ENCODE measurements around the gene UBE2O. TPM values are rescaled to one million over a fixed set of nuclear protein-coding genes. Genes with fewer than 3 reads are reported as not detected.

UBE2O gene
- total RNA-seq, 1 experiment from 2014 or later, result 52.6 TPM

- no peak overlapping the region for H4K8ac ChIP-seq (replicated peaks; ENCODE audit: insufficient read length, low read depth, low read length)
- DNase-seq, result peak; percentile 50
- no peak overlapping the region for H3K18ac ChIP-seq (ENCODE audit: insufficient read length, low read depth, low read length)
- no peak overlapping the region for H4K5ac ChIP-seq (ENCODE audit: insufficient read length, low read depth, low read length)
- peaks cover 21 to 24% of the 10 kb centered on the region in 2 experiments for H3K4me1 Mint-ChIP-seq
- H3K27ac Mint-ChIP-seq, result peak overlapping the region in 2 of 3 experiments; percentile 14 to 46; a peak in 2 of 7 replicates
- no peaks in the 10 kb centered on the region for H3K9me3 Mint-ChIP-seq
- H2BK20ac ChIP-seq (ENCODE audit: low read depth, low read length, poor library complexity, severe bottlenecking), result no peak overlapping the region
- peak overlapping the region; percentile 78 for H3K4me2 ChIP-seq (ENCODE audit: insufficient read depth, insufficient read length, low read length)
- H3K56ac ChIP-seq (ENCODE audit: insufficient read length, low read depth, low read length), result no peak overlapping the region
- no peak overlapping the region; the same call in 1 of the 2 replicates for H3K14ac ChIP-seq (ENCODE audit: insufficient read depth, low read length)
- no peak overlapping the region for H3T11ph ChIP-seq (ENCODE audit: low read length)
- H2BK120ac ChIP-seq (ENCODE audit: low read depth, low read length, poor library complexity, severe bottlenecking), result no peak overlapping the region
- no peaks in the 10 kb centered on the region for H3K79me2 ChIP-seq (ENCODE audit: insufficient read depth, low read length)
- peaks cover 1% of the 10 kb centered on the region for H3K27me3 Mint-ChIP-seq (ENCODE audit: low read depth)
- no peak overlapping the region for H3K23ac ChIP-seq (ENCODE audit: insufficient read length, low read depth, low read length)
- peak overlapping the region; percentile 80 to 96 for H3K4me3 Mint-ChIP-seq
- H3K9me3 ChIP-seq (ENCODE audit: control insufficient read depth, low read depth, low read length), result no peaks in the 10 kb centered on the region
- no peak overlapping the region for H4K91ac ChIP-seq (ENCODE audit: insufficient read length, low read depth, low read length)
- no peak overlapping the region for H3K27ac ChIP-seq (ENCODE audit: insufficient read length, low read depth, low read length)
- no peak overlapping the region for H2BK15ac ChIP-seq (ENCODE audit: low read depth, low read length)
- no peak overlapping the region for H2BK5ac ChIP-seq (ENCODE audit: insufficient read length, low read length)
- TF ChIP-seq, protein P1, sequence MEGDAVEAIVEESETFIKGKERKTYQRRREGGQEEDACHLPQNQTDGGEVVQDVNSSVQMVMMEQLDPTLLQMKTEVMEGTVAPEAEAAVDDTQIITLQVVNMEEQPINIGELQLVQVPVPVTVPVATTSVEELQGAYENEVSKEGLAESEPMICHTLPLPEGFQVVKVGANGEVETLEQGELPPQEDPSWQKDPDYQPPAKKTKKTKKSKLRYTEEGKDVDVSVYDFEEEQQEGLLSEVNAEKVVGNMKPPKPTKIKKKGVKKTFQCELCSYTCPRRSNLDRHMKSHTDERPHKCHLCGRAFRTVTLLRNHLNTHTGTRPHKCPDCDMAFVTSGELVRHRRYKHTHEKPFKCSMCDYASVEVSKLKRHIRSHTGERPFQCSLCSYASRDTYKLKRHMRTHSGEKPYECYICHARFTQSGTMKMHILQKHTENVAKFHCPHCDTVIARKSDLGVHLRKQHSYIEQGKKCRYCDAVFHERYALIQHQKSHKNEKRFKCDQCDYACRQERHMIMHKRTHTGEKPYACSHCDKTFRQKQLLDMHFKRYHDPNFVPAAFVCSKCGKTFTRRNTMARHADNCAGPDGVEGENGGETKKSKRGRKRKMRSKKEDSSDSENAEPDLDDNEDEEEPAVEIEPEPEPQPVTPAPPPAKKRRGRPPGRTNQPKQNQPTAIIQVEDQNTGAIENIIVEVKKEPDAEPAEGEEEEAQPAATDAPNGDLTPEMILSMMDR (conservative IDR thresholded peaks at IDR 0.05), result no peak
- no peak overlapping the region for H2AFZ ChIP-seq (ENCODE audit: low read length)
- H2BK12ac ChIP-seq (ENCODE audit: insufficient read length, low read depth, low read length), result no peak overlapping the region
- peak overlapping the region; percentile 18 for H3K9ac ChIP-seq (ENCODE audit: extremely low read depth, insufficient read length, low read length)
- peaks cover 0 to 7% (median 3%) of the 10 kb centered on the region in 3 experiments for H3K36me3 Mint-ChIP-seq (ENCODE audit: insufficient read depth in 1 of 3, low read depth in 3 of 3)
- no peaks in the 10 kb centered on the region for H3K27me3 ChIP-seq (ENCODE audit: insufficient read depth, low read length)
- no CpG with 5 or more reads among the region's 51 CpGs for WGBS (ENCODE audit: extremely low coverage, insufficient read length, low lambda C conversion rate)
- peaks cover 5% of the 10 kb centered on the region for H3K23me2 ChIP-seq (ENCODE audit: insufficient read length, low read depth, low read length, poor library complexity, severe bottlenecking)
- H3K79me1 ChIP-seq (ENCODE audit: insufficient read depth, low read depth, low read length, poor library complexity, severe bottlenecking), result no peaks in the 10 kb centered on the region
- H2AK5ac ChIP-seq (ENCODE audit: insufficient read length, low read length), result no peak overlapping the region
- H4K20me1 ChIP-seq (ENCODE audit: control insufficient read depth, insufficient read depth, insufficient read length), result no peaks in the 10 kb centered on the region
- no peak overlapping the region for H3K4ac ChIP-seq (ENCODE audit: low read depth, low read length)
- H3K4me1 ChIP-seq (ENCODE audit: insufficient read depth, low read length), result no peaks in the 10 kb centered on the region
These were observed 99.9 kb downstream of the UBE2O start for GRCh38 chr17:76353004-76353598.
